ENCODE data around the gene SOS2.

DNA sequence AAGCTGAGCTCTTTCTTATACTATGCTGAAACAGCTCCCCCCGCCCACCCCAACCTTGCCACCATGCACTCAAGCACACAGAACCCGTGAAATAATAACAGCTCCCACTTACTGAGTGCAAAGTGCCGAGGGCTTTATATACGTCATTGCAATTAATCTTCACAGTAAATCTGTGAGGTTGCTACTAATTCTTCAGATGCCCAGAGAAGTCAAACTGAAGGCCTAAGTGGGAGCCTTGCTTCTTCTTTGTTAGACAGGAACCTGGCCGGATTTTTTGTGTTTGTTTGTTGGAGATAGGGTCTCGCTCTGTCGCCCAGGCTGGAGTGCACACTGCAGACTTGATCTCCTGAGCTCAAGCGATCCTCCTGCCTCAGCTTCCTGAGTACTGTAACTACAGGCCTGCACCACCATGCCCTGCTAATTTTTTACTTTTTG lies 149.1 kb downstream of the SOS2 start:
- TF ChIP-seq, protein P1, sequence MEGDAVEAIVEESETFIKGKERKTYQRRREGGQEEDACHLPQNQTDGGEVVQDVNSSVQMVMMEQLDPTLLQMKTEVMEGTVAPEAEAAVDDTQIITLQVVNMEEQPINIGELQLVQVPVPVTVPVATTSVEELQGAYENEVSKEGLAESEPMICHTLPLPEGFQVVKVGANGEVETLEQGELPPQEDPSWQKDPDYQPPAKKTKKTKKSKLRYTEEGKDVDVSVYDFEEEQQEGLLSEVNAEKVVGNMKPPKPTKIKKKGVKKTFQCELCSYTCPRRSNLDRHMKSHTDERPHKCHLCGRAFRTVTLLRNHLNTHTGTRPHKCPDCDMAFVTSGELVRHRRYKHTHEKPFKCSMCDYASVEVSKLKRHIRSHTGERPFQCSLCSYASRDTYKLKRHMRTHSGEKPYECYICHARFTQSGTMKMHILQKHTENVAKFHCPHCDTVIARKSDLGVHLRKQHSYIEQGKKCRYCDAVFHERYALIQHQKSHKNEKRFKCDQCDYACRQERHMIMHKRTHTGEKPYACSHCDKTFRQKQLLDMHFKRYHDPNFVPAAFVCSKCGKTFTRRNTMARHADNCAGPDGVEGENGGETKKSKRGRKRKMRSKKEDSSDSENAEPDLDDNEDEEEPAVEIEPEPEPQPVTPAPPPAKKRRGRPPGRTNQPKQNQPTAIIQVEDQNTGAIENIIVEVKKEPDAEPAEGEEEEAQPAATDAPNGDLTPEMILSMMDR (IDR thresholded peaks at IDR 0.05) = no peak
- TF ChIP-seq EZH2 (IDR thresholded peaks at IDR 0.05; ENCODE audit: borderline replicate concordance, insufficient read depth, low read depth, low read length, poor library complexity, severe bottlenecking) = no peak
